Stimulated activated CD8-positive, alpha-beta memory T cell treated with anti-CD3 and anti-CD28 coated beads, Interleukin-4, amount 100 ng/mL, for 1 hour (primary cell): ENCODE measurements around the gene CDK13.
"Not testable (repeated sequence)": the region's sequence is repeated elsewhere in the genome, so short reads cannot be mapped to it uniquely, and the experiment has no call there.

ENCODE experiments used
- DNase-seq, 2 donors: peaks; one replicate each; pipeline ENCODE4 v3.0.0-alpha.2; 2020; ENCODE audit warnings: low read depth in 2 of 2, low spot score in 1 of 2

CDK13 gene

GRCh38 chr7:39949971-39950472 lies at the start of gene CDK13:
Gene CDK13, plus strand, starts transcription at chr7:39950256. Its CDS starts 386 bp downstream, at chr7:39950642.
- DNase-seq, result peak; percentile 73 to 82

- no peak for DNase-seq
Observed at GRCh38 chr7:39904077-39904486, 46.0 kb upstream of the CDK13 start.

DNA sequence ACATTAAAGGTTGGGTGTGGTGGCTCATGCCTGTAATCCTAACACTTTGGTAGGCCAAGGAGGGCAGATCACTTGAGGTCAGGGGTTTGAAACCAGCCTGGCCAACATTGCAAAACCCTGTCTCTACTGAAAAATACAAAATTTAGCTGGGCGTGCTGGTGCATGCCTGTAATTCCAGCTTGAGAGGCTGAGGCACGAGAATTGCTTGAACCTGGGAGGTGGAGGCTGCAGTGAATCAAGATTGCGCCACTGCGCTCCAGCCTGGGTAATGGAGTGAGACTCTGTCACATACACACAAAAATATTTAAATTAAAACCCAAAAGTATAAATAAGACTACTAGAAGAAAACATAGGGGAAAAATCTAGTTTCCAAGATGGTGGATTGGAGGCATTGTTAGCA lies 41.9 kb upstream of the CDK13 start:
- DNase-seq, result no peak

DNA sequence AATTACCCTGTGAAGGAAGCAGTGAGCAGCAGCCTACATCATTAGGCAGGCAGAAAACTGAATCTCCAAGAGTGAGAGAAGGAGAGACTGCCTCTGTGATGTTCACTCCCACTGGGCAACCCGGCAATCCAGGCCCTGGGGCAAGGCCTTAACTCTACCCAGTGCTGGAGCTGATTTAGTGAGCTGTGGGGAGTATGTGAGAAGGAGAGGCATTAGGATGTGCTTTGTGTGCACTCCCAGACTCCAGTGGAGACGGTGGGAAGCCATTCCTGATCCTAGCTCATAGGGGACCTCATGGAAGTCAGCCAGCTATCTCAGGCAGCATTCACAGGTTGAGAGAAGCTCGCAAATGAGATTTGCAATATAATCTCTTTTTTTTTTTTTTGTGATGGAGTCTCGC lies 41.1 kb upstream of the CDK13 start:
- no peak for DNase-seq

- DNase-seq, result no peak
Observed at GRCh38 chr7:39909526-39909925, 40.5 kb upstream of the CDK13 start.

DNA sequence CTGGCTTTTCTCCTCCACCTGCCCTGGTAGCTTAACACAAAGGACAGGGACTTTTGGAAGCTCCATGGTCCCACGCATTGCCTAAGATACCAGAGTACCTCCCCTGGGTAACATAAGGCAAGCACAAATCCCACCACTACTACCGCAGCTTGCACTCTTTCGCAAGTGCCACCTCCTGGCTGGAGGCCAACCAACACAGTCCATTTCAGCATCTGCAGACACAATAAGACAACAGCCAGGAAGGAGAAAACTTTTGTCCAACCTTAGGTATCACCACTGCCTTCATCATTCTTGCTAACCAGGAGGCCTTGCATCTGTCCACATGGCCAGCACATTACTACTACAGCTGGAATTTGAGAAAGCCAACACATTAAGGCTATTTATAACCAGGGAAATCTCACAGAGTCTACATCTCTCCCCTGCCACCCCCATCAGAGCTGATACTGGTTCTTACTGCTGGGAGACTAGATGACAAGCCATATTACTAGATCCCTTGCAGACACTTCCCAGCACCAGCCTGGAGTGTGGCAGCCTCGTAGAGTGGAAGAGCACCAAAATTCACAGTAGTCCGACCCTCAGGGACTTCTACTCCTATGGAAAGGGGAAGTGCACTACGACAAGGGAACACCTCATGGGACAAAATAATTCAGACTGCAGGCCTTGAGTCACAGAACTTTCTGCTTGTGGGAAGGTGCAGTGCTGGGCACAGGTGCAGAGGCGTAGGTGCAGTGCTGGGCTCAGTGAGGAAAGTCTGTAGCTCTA lies 39.8 kb upstream of the CDK13 start:
- no peak for DNase-seq

DNA sequence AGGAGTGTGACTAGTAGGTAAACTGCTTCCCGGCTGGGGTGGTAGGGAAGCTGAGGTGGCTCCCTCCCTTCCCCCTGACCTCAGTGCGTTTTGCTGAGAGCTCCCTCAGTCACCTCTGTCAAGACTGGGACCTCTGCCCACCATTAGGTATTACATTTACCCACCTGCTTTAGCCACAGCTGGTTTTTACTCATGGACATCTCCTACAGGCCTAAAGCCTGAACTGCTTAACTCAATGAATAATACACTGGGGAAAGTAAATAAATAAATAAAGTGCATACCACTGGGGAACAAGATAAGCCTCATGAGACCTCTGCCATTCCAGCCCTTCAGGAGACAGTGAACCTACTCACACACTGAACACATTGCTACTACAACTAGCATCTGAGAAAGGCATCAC lies 38.9 kb upstream of the CDK13 start:
- no peak for DNase-seq

DNA sequence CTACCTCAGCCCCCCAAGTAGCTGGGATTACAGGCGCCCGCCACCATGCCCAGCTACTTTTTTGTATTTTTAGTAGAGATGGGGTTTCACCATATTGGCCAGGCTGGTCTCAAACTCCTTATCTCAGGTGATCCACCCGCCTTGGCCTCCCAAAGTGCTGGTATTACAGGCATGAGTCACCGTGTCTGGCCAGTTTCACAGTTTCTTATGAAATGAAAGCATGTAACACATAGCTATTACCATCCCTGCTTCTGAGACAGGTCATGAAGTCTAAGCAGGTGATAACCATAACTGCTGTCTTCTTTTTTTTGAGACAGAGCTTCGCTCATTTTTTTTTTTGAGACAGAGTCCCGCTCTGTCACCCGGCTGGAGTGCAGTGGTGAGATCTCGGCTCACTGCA lies 34.2 kb upstream of the CDK13 start:
- not testable (repeated sequence) for DNase-seq

DNA sequence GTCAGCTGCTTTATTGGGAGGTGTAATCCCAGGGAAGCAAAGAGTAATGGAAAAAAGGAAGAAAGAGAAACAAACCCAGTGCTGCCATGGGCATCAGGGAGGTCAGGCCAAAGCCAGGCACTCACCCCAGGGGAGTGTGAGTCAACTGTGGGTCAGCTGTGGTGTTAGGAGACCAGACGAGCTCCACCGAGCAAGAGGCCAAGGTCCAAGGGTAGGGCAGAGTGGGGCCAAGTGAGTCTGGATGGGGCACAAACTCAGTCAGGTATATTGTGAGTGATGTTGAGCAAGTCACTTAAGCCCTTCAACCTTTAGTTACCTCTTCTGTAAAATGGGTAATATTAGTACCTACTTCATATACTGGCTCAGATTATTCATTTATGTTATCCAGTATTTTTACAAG lies 30.4 kb upstream of the CDK13 start:
- no peak for DNase-seq

DNA sequence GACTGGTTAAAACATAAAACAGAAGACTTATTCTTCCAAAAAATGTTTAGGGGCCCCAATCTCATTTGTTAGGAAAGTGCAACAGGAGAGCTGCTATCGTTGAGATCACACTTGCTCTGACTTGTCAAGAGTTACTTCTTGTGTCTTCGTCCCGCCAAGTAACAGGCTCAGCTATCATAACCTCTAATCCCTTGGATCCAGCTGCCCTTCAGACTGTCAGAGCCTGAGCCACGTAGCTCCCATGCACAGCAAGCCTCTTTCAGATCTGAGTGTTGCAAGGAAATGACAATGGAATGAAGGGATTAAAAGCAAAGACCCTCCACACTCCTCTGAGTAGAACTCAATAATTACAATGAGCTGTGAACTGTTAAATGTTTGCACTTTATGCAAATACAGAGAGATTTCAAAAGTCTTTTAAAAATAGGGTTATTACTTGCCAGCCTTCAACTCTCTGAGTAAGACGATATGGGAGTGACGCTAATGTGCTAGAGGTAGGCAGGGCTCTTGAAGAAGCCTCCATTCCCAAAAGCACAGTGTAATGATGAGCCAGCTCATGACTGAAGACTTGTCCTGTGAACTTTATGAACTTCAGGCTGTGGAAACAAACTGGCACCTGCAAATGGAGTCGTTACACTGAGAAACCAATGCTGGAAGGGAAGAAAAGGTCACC lies 28.4 kb upstream of the CDK13 start:
- no peak for DNase-seq

DNA sequence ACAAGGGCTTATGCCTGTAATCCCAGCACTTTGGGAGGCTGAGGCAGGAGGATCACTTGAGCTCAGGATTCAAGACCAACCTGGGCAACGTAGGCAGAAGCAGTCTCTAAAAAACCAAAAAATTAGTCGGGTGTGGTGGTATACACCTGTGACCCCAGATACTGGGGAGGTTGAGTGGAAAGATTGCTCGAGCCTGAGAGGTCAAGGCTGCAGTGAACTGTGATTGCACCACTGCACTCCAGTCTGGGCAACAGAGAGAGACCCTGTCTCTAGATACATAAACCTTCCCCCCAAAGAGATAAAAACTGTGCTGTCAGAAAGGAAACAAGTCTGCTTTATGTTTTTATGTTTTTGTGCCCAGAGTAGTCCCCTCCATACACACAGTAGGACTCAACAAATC lies 27.5 kb upstream of the CDK13 start:
- DNase-seq, result no peak

GRCh38 chr7:39923091-39923490 lies 27.0 kb upstream of the CDK13 start:
- no peak for DNase-seq

DNA sequence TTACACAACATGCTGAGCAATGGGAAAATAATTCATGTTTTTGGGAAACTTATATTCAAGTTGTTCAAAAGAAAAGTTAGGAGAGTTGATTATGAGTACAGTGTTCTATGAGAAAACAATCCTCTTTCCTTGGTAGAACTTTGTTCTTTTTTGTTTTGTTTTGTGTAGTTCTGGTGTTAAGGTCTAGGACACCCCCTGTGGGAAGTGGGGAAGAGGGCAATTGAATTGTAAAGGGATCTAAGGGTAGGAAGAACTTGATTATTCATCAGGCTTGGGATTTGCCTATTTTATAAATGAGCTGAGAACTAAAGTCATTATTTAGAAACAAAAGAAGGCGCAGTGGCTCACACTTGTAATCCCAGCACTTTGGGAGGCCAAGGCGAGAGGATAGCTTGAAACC lies 25.9 kb upstream of the CDK13 start:
- DNase-seq, result no peak

DNA sequence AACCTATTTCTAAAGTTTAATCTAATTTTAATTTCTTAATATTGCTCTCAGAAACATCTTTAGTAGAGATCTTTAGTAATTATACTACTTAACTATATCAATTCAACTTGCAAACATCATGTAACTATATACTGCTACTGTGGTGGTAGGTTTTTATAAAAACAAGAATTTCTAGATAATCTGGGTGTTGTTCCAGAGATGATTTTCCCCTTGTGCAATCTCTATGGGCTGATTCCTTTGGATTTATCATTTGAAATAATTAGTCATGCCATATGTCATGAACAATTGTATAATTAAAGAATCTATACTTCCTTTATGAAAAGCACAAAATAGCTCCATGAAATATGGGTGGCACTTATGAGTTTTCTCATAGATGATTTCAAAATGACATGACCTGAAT lies 23.9 kb upstream of the CDK13 start:
- DNase-seq, result no peak

- DNase-seq, result no peak
Observed at GRCh38 chr7:39927018-39927417, 23.0 kb upstream of the CDK13 start.

GRCh38 chr7:39934132-39934531 lies 15.9 kb upstream of the CDK13 start:
- DNase-seq, result no peak

GRCh38 chr7:39936761-39937160 lies 13.3 kb upstream of the CDK13 start:
- DNase-seq, result no peak

DNA sequence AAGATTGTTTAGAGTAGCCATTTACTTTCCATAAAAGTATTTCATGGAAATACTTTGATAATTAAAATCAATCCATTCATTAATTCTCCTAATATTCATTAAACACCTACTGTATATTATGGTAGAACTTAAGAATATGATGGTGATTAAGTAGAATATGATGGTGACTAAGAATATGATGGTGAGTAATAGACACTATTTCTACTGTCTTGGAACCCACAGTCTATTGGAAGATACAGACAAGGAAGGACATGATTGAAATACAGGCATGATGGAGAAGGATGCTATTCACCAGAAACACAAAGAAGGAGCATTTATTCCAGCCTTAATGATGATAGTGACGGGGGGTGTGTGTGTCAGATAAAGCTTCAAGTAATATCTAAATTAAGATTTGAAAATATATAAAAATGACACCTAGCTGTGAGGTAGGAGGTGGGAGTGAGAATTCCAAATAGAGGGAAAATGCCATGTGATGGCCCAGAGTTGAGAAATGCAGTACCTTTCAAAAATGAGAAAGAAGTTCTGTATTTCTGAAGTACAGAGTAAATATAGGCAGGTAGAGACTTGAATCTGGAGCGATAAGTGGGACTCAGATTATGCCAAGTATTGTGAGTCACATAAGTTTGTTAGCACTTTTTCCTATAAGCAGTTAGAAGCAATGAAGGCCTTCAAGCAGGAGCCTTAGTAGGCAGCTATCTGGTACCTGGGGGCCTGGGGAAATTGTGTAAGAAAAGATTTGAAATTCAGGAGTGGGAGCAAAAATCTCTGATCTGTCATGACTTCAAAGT lies 12.5 kb upstream of the CDK13 start:
- DNase-seq, result no peak

DNA sequence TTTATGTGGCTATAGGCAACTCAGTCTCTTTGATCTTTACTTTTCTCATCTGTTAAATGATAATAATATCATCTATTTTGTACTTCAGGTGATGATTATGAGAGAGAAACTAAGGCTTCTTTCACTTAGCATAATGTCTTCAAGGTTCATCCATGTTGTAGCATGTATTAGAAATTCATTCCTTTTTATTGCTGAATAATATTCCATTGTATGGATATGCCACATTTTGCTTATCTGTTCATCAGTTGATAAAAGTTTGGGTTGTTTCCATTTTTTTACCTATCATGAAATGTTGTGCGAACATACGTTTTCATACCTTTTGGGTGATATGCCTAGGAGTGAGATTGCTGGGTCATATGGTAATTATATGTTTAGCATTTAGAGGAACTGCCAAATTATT lies 7.2 kb upstream of the CDK13 start:
- no peak for DNase-seq

GRCh38 chr7:39946693-39947092 lies 3.4 kb upstream of the CDK13 start:
- DNase-seq, result no peak

DNA sequence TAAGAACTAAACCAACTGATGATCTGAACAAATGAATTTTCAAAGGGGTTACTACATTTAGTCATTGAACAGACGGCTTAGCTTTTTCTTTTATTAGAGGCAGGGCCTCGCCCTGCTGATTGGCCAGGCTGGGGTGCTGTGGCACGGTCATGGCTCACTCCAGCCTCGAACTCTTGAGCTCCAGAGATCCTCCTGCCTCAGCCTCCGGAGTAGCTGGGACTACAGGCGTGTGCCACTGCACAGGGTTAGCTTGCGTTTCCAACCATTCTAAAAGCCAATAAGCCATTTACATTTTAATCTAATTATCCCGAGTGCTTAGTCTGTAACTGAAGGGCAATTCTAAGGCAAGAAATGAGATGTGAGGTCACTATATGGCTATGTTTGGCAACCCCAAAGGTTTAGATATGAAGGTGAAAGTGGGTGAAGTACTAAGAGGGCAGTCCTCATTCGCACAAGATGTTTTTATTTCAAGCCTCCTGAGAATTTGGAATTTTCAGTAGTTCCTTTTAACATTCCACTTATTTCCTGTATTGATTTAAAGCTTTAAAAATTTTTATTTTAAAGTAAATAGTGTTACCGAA lies 1.6 kb upstream of the CDK13 start:
- DNase-seq, result no peak
